A673 (cell line): ENCODE results near the gene PXDC1. TPM values are rescaled to one million over a fixed set of nuclear protein-coding genes. Genes with fewer than 3 reads are reported as not detected.

ENCODE experiments used
- BruUV-seq: library from RNA; stranded (reverse); fragments of 400-500 nt; replicated peaks from 2 replicates; lab custom pipeline; 2021; lab: Mats Ljungman, UMichigan
- CTCF ChIA-PET: fragments of 300-600 bp; sonication (Branson Sonifier 250); formaldehyde crosslinking; loops from one replicate; lab custom pipeline; 2022; ENCODE audit warnings: antibody characterized with exemption; lab: Charles Lee
- POLR2A ChIA-PET: fragments of 300-600 bp; sonication (Branson Sonifier 250); formaldehyde crosslinking; loops from one replicate; lab custom pipeline; 2022; ENCODE audit warnings: antibody characterized with exemption; ENCODE audit not compliant: low non-redundant PET; lab: Charles Lee
- DNase-seq: peaks from one replicate; pipeline ENCODE4 v3.0.0-alpha.2; 2015; ENCODE audit warnings: low spot score
- H3K27ac ChIP-seq: fragments of 200-600 bp; sonication (generic); 2 replicates; pipeline ENCODE4 v1.5.1; 2016; ENCODE audit warnings: mixed run types, low read depth, mild to moderate bottlenecking, mixed read lengths, antibody characterized with exemption, low read length; ENCODE audit not compliant: poor library complexity, severe bottlenecking
- H3K27me3 ChIP-seq: fragments of 200-600 bp; sonication (generic); replicated peaks from 2 replicates; pipeline ENCODE4 v1.6.1; 2017; ENCODE audit warnings: mixed run types, low read depth, mild to moderate bottlenecking, mixed read lengths, antibody characterized with exemption, low read length; ENCODE audit not compliant: insufficient read depth, poor library complexity
- H3K36me3 ChIP-seq: fragments of 200-600 bp; sonication (generic); 2 replicates; pipeline ENCODE4 v1.6.1; 2016; ENCODE audit warnings: mixed run types, mild to moderate bottlenecking, mixed read lengths, antibody characterized with exemption, low read length; ENCODE audit not compliant: insufficient read depth, poor library complexity, severe bottlenecking
- H3K4me1 ChIP-seq: fragments of 200-600 bp; sonication (generic); 2 replicates; pipeline ENCODE4 v1.6.1; 2017; ENCODE audit warnings: mixed run types, mild to moderate bottlenecking, mixed read lengths, antibody characterized with exemption, low read length; ENCODE audit not compliant: insufficient read depth, poor library complexity, severe bottlenecking
- H3K4me3 ChIP-seq: fragments of 200-600 bp; sonication (generic); 2 replicates; pipeline ENCODE4 v1.5.1; 2016; ENCODE audit warnings: low read depth, mixed run types, mild to moderate bottlenecking, mixed read lengths, low read length; ENCODE audit not compliant: poor library complexity, severe bottlenecking
- H3K9me3 ChIP-seq: fragments of 200-600 bp; sonication (generic); 2 replicates; pipeline ENCODE4 v1.6.1; 2016; ENCODE audit warnings: mixed run types, low read depth, mild to moderate bottlenecking, mixed read lengths, antibody characterized with exemption, low read length; ENCODE audit not compliant: poor library complexity, severe bottlenecking
- EZH2 ChIP-seq: fragments of 200-600 bp; sonication (generic); IDR thresholded peaks from 2 replicates; pipeline ENCODE4 v1.6.1; 2017; ENCODE audit warnings: borderline replicate concordance, low read depth, mild to moderate bottlenecking, mixed read lengths, antibody characterized with exemption, low read length; ENCODE audit not compliant: poor library complexity, severe bottlenecking
- intact Hi-C: fragments of 100-400 bp; cut with micrococcal nuclease; formaldehyde crosslinking; loops from one replicate; pipeline ENCODE4 v1.10.0; 2022; ENCODE audit not compliant: unreplicated experiment
- total RNA-seq: library from RNA; stranded (reverse); gene quantifications from 2 replicates; pipeline ENCODE4 v1.2.3, GENCODE V29; 2021
- TF ChIP-seq, protein P1 (sequence below): fragments of 300-800, 200-600 bp; sonication (generic); conservative IDR thresholded peaks from 2 replicates; pipeline ENCODE4 v1.5.1; 2017; ENCODE audit warnings: low read depth, mild to moderate bottlenecking, antibody characterized with exemption, low read length, moderate library complexity, mixed read lengths

The PXDC1 gene
- total RNA-seq, 1 experiment from 2014 or later, result 5.2 TPM

DNA sequence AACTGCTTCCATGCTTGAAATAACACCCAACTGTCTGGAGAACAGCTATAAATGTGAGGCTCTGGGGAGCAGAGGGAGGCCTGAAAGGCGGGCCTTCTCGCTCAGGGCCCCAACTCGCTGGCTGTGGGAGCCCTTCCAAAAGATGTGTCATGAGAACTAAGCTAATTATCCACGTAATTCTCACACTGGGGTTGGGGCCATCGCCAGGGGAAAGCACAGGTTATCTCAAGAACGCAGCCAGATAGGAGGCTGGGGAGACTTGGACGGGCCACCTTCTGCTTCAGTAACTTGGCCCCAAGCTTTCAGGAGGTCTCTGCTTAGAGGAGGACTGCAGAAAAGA, 1.6 kb downstream of the PXDC1 start:
- Histone ChIP-seq H3K4me1 (peaks cover 30% of the 10 kb centered on the region), H3K9me3 (no peaks in the 10 kb centered on the region), H3K4me3 (peak overlapping the region; percentile 58), H3K27me3 (no peaks in the 10 kb centered on the region), H3K36me3 (no peaks in the 10 kb centered on the region), H3K27ac (peak overlapping the region; percentile 71)
- POLR2A ChIA-PET, result interaction anchor here (0.6 kb wide), 1 partner anchor 268 kb away, joined by 3 read pairs; no protein-coding TSS in a partner anchor
- BruUV-seq, result no TSS peak
- TF ChIP-seq EZH2, result no peak
- TF ChIP-seq, protein P1, sequence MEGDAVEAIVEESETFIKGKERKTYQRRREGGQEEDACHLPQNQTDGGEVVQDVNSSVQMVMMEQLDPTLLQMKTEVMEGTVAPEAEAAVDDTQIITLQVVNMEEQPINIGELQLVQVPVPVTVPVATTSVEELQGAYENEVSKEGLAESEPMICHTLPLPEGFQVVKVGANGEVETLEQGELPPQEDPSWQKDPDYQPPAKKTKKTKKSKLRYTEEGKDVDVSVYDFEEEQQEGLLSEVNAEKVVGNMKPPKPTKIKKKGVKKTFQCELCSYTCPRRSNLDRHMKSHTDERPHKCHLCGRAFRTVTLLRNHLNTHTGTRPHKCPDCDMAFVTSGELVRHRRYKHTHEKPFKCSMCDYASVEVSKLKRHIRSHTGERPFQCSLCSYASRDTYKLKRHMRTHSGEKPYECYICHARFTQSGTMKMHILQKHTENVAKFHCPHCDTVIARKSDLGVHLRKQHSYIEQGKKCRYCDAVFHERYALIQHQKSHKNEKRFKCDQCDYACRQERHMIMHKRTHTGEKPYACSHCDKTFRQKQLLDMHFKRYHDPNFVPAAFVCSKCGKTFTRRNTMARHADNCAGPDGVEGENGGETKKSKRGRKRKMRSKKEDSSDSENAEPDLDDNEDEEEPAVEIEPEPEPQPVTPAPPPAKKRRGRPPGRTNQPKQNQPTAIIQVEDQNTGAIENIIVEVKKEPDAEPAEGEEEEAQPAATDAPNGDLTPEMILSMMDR, result no peak
- intact Hi-C loops, result loop anchor here (2.0 to 10.0 kb wide), 3 partner anchors 97 to 465 kb away; partner anchors contain the start of gene FAM50B
- DNase-seq, result peak; percentile 75
- CTCF ChIA-PET, result interaction anchor here (0.9 to 2.9 kb wide), 5 partner anchors 99 to 241 kb away, joined by 3 to 20 read pairs (median 7); partner anchors contain the start of gene FAM50B

DNA sequence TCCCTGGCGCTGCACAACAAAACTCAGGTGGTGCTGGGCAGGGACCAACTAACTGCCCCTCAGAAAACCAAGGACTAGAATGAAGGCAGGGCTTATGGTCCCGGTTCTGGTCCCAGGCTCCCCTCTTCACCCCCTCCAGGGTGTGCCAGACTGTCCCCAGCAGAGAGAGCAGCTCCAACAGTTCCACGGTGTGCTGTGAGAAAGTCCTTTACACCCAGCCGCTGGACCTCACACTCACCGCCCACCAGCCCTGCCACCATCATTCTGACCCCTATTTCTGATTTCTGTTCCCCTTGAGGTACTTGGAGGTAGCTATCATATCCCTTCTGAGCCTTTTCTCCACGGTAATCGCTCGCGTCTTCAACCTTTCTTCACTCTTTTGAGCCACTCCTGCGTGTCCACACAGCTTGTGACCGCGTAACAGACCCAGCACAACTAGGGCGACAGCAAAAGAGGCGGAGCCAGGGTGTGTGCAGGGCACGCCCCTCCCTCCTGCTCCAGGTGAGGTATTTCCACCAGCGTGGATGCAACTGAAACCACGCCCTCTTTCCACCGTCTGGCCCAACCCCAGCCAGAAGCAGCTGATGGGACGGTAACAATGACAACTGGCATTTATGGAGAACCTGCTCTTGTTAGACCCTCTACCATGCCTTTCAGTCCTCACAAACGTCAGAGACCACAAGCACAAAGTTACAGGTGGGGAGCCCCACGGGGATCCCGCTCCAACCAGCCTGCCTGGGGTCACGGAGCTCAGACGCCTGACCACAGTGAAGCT, 2.3 kb downstream of the PXDC1 start:
- ChIA-PET CTCF (interaction anchor here (0.5 to 2.9 kb wide), 8 partner anchors 100 to 243 kb away, joined by 3 to 20 read pairs (median 6); partner anchors contain the start of gene FAM50B), POLR2A (no interaction called here)
- Histone ChIP-seq H3K9me3 (no peaks in the 10 kb centered on the region), H3K36me3 (no peaks in the 10 kb centered on the region), H3K4me1 (peaks cover 32% of the 10 kb centered on the region), H3K27me3 (no peaks in the 10 kb centered on the region), H3K27ac (no peak overlapping the region), H3K4me3 (no peak overlapping the region)
- TF ChIP-seq EZH2, result no peak
- TF ChIP-seq, protein P1, result no peak
- intact Hi-C loops, result loop anchor here (2.0 to 10.0 kb wide), 2 partner anchors 138 to 466 kb away; no protein-coding TSS in a partner anchor
- no peak for DNase-seq
- BruUV-seq, result TSS peak; percentile 30

DNA sequence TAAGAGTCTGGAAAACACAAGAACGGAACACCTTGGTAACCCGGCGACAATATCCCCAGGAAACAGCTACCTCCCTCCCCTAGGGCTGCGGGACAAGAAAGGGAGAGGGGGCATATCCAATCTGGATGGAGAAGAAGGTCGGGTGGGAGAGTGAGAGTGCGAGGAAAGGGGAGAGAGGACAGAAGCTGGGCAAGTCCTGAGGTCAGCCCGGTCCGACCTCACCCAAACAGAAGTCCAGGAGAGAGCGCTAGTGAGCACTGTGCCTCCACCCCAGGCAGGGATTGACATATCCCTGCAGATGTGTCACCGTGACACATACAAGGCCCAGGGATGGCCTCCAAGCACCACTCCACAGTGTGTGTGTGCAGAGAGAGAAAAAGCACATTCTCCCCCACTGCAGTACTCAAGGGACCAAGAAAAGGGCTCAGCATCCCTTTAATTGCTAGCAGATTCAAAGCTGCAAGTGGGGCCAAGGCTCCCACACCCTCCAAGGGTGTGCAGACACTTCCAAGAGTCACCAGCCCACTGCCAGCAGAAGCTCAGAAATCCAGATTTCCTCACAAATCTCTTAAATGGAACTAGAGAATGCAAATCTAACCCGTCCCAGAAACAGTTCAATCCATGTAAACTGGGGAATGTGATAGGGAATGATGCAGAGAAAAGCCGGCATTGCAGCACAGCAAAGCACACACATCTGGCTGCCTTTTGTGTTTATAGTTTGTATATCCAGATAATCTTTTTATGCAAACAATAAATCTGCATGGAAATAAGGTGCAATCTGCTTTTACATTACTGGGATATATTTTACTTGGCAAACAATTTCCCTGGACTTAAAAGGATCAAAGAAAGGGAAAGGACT, 3.1 kb downstream of the PXDC1 start:
- BruUV-seq, result no TSS peak
- ChIA-PET CTCF (interaction anchor here (1.3 to 2.9 kb wide), 3 partner anchors 139 to 242 kb away, joined by 4 to 20 read pairs (median 7); no protein-coding TSS in a partner anchor), POLR2A (no interaction called here)
- peak; percentile 56 for DNase-seq
- H3K4me1 ChIP-seq, result peaks cover 40% of the 10 kb centered on the region
- no peak overlapping the region for H3K4me3 ChIP-seq
- intact Hi-C loops, result loop anchor here (2.0 to 10.0 kb wide), 2 partner anchors 138 to 466 kb away; no protein-coding TSS in a partner anchor
- TF ChIP-seq EZH2, result no peak
- TF ChIP-seq, protein P1, result peak; percentile 70
- no peaks in the 10 kb centered on the region for H3K27me3 ChIP-seq
- H3K9me3 ChIP-seq, result no peaks in the 10 kb centered on the region
- no peak overlapping the region for H3K27ac ChIP-seq
- no peaks in the 10 kb centered on the region for H3K36me3 ChIP-seq
